Activated CD8-positive, alpha-beta memory T cell treated with anti-CD3 and anti-CD28 coated beads for 48 hours (primary cell): ENCODE measurements around the gene DEPDC1.
"Not testable (repeated sequence)": the region's sequence is repeated elsewhere in the genome, so short reads cannot be mapped to it uniquely, and the experiment has no call there.

ENCODE experiments used
- DNase-seq, 3 experiments: peaks; one replicate each; pipeline ENCODE4 v3.0.0-alpha.2; 2020; ENCODE audit warnings: low read depth in 2 of 3, low spot score in 2 of 3

DEPDC1 gene

GRCh38 chr1:68496680-68497357 lies at the start of gene DEPDC1:
Gene DEPDC1 (minus strand): TSS chr1:68497082. CDS start chr1:68496999, 83 bp downstream.
- DNase-seq, result peak; percentile 47 to 54 (median 54)

- DNase-seq, result no peak
These were observed 47.8 kb upstream of the DEPDC1 start for GRCh38 chr1:68544651-68545050.

GRCh38 chr1:68542586-68542985 lies 45.7 kb upstream of the DEPDC1 start:
- DNase-seq, result no peak

GRCh38 chr1:68538941-68539340 lies 42.1 kb upstream of the DEPDC1 start:
- DNase-seq, result no peak

- DNase-seq, result no peak
These were observed 31.4 kb upstream of the DEPDC1 start for GRCh38 chr1:68528243-68528642.

GRCh38 chr1:68525781-68526180 lies 28.9 kb upstream of the DEPDC1 start:
- no peak for DNase-seq

GRCh38 chr1:68521286-68521685 lies 24.4 kb upstream of the DEPDC1 start:
- DNase-seq, result no peak

GRCh38 chr1:68516066-68516465 lies 19.2 kb upstream of the DEPDC1 start:
- DNase-seq, result no peak

- no peak for DNase-seq
These were observed 14.4 kb upstream of the DEPDC1 start for GRCh38 chr1:68511254-68511653.

GRCh38 chr1:68506386-68506785 lies 9.5 kb upstream of the DEPDC1 start:
- DNase-seq, result no peak

GRCh38 chr1:68503085-68503484 lies 6.2 kb upstream of the DEPDC1 start:
- DNase-seq, result no peak

GRCh38 chr1:68497358-68497698 lies 446 bp upstream of the DEPDC1 start:
- DNase-seq, result no peak

GRCh38 chr1:68495968-68496679 lies 758 bp downstream of the DEPDC1 start:
- DNase-seq, result no peak

GRCh38 chr1:68495532-68495931 lies 1.4 kb downstream of the DEPDC1 start:
- no peak for DNase-seq

GRCh38 chr1:68493193-68493592 lies 3.7 kb downstream of the DEPDC1 start:
- no peak for DNase-seq

- not testable (repeated sequence) for DNase-seq
These were observed 4.6 kb downstream of the DEPDC1 start for GRCh38 chr1:68492255-68492654.

- DNase-seq, result no peak
These were observed 6.7 kb downstream of the DEPDC1 start for GRCh38 chr1:68490046-68490651.

GRCh38 chr1:68485431-68486022 lies 11.4 kb downstream of the DEPDC1 start:
- DNase-seq, result no peak

- DNase-seq, result no peak
These were observed 12.3 kb downstream of the DEPDC1 start for GRCh38 chr1:68484618-68485017.

GRCh38 chr1:68481041-68481440 lies 15.8 kb downstream of the DEPDC1 start:
- DNase-seq, result no peak

GRCh38 chr1:68479501-68479900 lies 17.4 kb downstream of the DEPDC1 start:
- DNase-seq, result no peak

- DNase-seq, result no peak
These were observed 18.2 kb downstream of the DEPDC1 start for GRCh38 chr1:68478662-68479061.
